Small intestine (tissue), 7 donors: Measurements from ENCODE around the gene GABPA. TPM values are rescaled to one million over a fixed set of nuclear protein-coding genes. Genes with fewer than 3 reads are reported as not detected.

Source experiments
- DNase-seq, 2 donors: peaks; one replicate each; pipeline versions ENCODE4 v3.0.0 to v3.0.0-alpha.2; 2013
- FAIRE-seq: peaks from 2 replicates; lab custom pipeline; 2012; peaks lifted over from hg19 to GRCh38; lab: Jason Lieb, UNC
- H3K27ac ChIP-seq, 3 donors: one replicate each; pipeline ENCODE4 v1.5.1; 2013; ENCODE audit warnings: low read length in 2 of 3, mild to moderate bottlenecking in 2 of 3, control low read depth in 1 of 3, inconsistent platforms in 1 of 3, low read depth in 1 of 3, moderate library complexity in 1 of 3
- H3K27me3 ChIP-seq, 3 donors: one replicate each; pipeline ENCODE4 v1.6.1; 2013; ENCODE audit warnings: low read length in 3 of 3, inconsistent platforms in 1 of 3; ENCODE audit not compliant: control insufficient read depth in 3 of 3, insufficient read depth in 3 of 3
- H3K36me3 ChIP-seq, 3 donors: one replicate each; pipeline ENCODE4 v1.6.1; 2013; ENCODE audit warnings: low read length in 3 of 3, inconsistent platforms in 1 of 3, low read depth in 1 of 3, mild to moderate bottlenecking in 1 of 3, moderate library complexity in 1 of 3; ENCODE audit not compliant: control insufficient read depth in 3 of 3, insufficient read depth in 2 of 3
- H3K4me1 ChIP-seq, 3 donors: one replicate each; pipeline ENCODE4 v1.6.1; 2013; ENCODE audit warnings: low read length in 2 of 3, inconsistent platforms in 1 of 3, low read depth in 1 of 3, mild to moderate bottlenecking in 1 of 3, moderate library complexity in 1 of 3; ENCODE audit not compliant: control insufficient read depth in 3 of 3, insufficient read depth in 2 of 3
- H3K4me3 ChIP-seq, 3 donors: one replicate each; pipeline ENCODE4 v1.5.1; 2013; ENCODE audit warnings: low read length in 3 of 3, control low read depth in 1 of 3, inconsistent platforms in 1 of 3, low read depth in 1 of 3, mild to moderate bottlenecking in 1 of 3, moderate library complexity in 1 of 3
- H3K9me3 ChIP-seq, 2 donors: one replicate each; pipeline ENCODE4 v1.6.1; 2013; ENCODE audit warnings: low read depth in 1 of 2, low read length in 1 of 2; ENCODE audit not compliant: control insufficient read depth in 2 of 2, insufficient read depth in 1 of 2
- WGBS, 3 donors: extraction: QIAGEN DNeasy Blood & Tissue Kit; methylation state at CpG; one replicate each; pipeline ENCODE4 v1.1.7; 2013; 5-methylcytosine and 5-hydroxymethylcytosine counted together
- polyA plus RNA-seq, 4 donors: library from polyadenylated mRNA; stranded (reverse) in 3 of 4; unstranded in 1 of 4; fragments of 200-250 nt in 3 of 4; fragments of 120-200 nt in 1 of 4; gene quantifications; one replicate each; pipeline versions ENCODE4 v1.2.1 to v1.2.3, GENCODE V29; 2013
- donor health status: healthy with polysubstance abuse.
- donor health status: control.
- donor health status: control.
- donor health status: Bipolar disorder and iron deficiency.
- donor health status: healthy.

GABPA gene
- polyA plus RNA-seq, 4 donors: 10.3 to 24.8 (median 10.7) TPM

GRCh38 chr21:25732091-25732760 is 2.5 kb upstream of the GABPA start:
- Histone ChIP-seq H3K27ac (no peak overlapping the region), H3K36me3 (peaks cover 5 to 18% (median 12%) of the 10 kb centered on the region in 3 donors), H3K27me3 (no peaks in the 10 kb centered on the region), H3K4me3 (no peak overlapping the region), H3K9me3 (no peaks in the 10 kb centered on the region), H3K4me1 (peaks cover 0 to 8% (median 0%) of the 10 kb centered on the region in 3 donors)
- FAIRE-seq (no peak), DNase-seq (no peak)
- 71 to 80% (median 72%) methylated on average over 6 of the region's 6 CpGs for WGBS, 3 donors

DNA sequence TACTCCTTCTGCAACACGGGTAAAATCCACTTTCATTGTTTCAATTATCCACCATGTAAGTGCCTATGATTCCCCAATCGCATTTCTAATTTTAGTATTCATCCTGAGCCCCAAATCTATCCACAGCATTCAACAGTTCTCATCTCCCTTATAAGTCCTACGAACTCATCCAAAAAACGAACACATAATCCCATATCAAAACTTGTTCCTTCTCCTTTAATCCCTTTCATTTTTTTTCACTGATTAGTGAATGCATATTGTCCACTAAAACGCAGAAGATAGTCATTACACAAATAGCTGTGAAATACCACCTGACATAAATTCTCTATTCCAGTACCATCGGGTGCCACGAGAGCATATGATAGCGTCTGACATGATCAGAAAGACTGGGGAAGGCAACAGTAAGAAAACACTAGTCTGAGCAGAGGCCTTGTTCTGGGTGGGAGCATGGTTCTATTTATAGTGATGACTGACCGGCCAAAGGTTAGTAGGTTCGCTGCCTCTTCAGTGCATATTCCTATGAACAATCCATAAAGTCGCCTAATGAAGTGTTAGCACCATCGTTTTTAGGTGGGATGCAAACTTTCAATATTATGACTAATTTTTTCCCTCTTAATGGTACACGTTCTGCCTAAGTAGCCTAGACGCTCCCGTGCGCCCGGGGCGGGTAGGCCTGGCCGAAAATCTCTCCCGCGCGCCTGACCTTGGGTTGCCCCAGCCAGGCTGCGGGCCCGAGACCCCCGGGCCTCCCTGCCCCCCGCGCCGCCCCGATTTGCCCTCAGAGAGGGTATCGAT is 716 bp upstream of the GABPA start:
- Histone ChIP-seq H3K9me3 (no peaks in the 10 kb centered on the region), H3K4me3 (peak overlapping the region; percentile 71 to 90 (median 75)), H3K4me1 (peaks cover 0 to 8% (median 0%) of the 10 kb centered on the region in 3 donors), H3K36me3 (peaks cover 0 to 18% (median 0%) of the 10 kb centered on the region in 3 donors), H3K27ac (peak overlapping the region; percentile 98 to 99 (median 98)), H3K27me3 (no peaks in the 10 kb centered on the region)
- DNase-seq: peak; percentile 71 to 77
- no peak for FAIRE-seq
- 1 to 3% (median 1%) methylated on average over 30 of the region's 30 CpGs for WGBS, 3 donors

DNA sequence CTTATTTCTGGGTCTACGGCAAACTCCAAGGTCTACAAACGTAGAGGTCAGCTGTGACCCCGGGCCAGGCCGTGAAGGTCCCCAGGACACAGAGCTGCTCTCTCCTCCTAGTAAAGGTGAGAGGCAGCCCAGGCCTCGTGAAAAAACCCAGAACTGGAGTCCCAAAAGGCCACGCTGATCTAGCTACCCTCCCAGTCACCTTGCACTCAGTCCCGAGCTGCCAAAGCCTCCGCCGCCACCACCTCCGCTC is 193 bp upstream of the GABPA start:
- no peak for FAIRE-seq
- H3K27ac ChIP-seq: peak overlapping the region; percentile 98 to 99 (median 98)
- H3K36me3 ChIP-seq: peaks cover 0 to 20% (median 0%) of the 10 kb centered on the region in 3 donors

DNA sequence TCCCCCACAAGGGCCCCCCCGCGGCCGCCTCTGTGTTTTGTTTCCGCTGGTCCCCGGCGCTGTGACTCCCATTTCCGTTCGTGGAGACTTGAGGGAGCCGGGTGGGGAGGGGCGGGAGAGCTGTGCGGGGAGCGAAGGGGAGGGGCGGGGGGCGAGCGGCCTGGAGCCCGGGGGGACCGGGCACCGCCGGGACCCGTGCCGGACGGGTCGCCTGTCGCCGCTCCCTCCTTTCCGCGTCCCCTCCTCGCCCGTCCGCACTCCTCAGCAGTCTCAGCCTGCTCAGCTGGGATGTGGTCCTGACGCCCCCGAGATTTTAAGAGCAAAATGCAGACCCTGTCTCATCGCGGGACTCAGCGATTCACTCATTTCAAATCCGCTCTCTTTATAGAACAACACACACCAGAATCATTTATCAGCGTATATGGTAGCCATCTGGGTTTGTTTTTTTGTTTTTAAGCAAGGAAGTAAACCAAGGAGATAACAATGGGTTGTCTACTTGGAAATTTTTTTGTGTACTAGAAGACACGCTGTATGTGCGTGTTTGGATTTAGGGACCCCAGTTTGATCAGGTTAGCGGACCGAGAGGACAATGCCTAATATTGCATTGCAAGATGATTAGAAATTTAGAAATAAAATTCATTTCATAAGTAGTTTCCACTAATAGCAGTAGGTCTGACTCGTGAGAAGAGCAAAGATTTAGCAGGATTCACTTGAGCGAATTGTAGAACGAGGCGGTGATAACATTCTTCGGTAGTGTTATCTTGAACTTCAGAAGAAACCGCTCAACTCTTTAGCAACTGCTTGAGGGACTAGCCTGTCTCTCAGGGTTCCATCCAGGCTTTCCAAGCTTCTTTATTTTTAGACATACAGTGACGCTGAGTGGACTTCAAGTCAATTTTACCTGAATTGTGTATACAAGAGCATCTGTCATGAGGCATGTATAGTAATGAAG is 1.1 kb downstream of the GABPA start:
- DNase-seq (peak; percentile 59 to 70), FAIRE-seq (no peak)
- Histone ChIP-seq H3K36me3 (peaks cover 0 to 14% (median 0%) of the 10 kb centered on the region in 3 donors), H3K27me3 (no peaks in the 10 kb centered on the region), H3K4me3 (peak overlapping the region; percentile 71 to 90 (median 75)), H3K9me3 (no peaks in the 10 kb centered on the region), H3K4me1 (peaks cover 0 to 8% (median 0%) of the 10 kb centered on the region in 3 donors), H3K27ac (peak overlapping the region; percentile 98 to 99 (median 98))
- 1% methylated on average over 30 to 47 of the region's 48 CpGs for WGBS, 3 donors

More for the DNA sequence above, 193 bp upstream of the GABPA start:
- no peaks in the 10 kb centered on the region for H3K9me3 ChIP-seq
- H3K4me3 ChIP-seq: peak overlapping the region; percentile 71 to 90 (median 75)
- peaks cover 0 to 8% (median 0%) of the 10 kb centered on the region in 3 donors for H3K4me1 ChIP-seq
- no peak for DNase-seq
- WGBS, 3 donors: 0% methylated on average over 10 of the region's 10 CpGs
- no peaks in the 10 kb centered on the region for H3K27me3 ChIP-seq

GRCh38 chr21:25737421-25737820 is 2.6 kb downstream of the GABPA start:
- Histone ChIP-seq H3K4me3 (no peak overlapping the region), H3K27ac (no peak overlapping the region), H3K36me3 (peaks cover 0 to 7% (median 0%) of the 10 kb centered on the region in 3 donors), H3K9me3 (no peaks in the 10 kb centered on the region), H3K27me3 (no peaks in the 10 kb centered on the region), H3K4me1 (peaks cover 0 to 6% (median 0%) of the 10 kb centered on the region in 3 donors)
- no peak for FAIRE-seq
- WGBS, 3 donors: 74 to 85% (median 77%) methylated on average over 1 of the region's 1 CpG
- DNase-seq: no peak

DNA sequence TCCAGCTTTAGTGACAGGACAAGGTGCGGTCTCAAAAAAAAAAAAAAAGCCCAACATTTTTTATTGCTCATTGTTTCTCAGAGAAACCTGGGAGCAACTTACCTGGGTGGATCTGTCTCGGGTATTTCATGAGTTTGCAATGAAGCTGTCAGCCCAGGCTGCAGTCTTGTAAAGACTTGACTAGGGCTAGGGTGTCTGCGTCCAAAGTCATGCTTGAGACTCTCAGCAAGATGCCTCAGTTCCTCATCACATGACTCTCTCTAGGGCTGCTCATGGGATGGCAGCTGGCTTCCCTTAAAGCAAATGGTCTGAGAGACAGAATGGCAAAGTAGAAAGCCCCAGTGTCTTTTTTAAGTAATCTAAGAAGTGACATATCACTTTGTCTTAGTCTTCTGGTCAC is 8.1 kb downstream of the GABPA start:
- Histone ChIP-seq H3K4me1 (no peaks in the 10 kb centered on the region), H3K9me3 (no peaks in the 10 kb centered on the region), H3K27ac (no peak overlapping the region), H3K4me3 (no peak overlapping the region), H3K27me3 (no peaks in the 10 kb centered on the region), H3K36me3 (peaks cover 0 to 14% (median 2%) of the 10 kb centered on the region in 3 donors)
- FAIRE-seq (no peak), DNase-seq (no peak)
- WGBS, 3 donors: 91 to 93% (median 93%) methylated on average over 3 of the region's 3 CpGs

- Histone ChIP-seq H3K36me3 (peaks cover 0 to 15% (median 2%) of the 10 kb centered on the region in 3 donors), H3K4me3 (no peak overlapping the region), H3K27me3 (no peaks in the 10 kb centered on the region), H3K27ac (no peak overlapping the region), H3K4me1 (no peaks in the 10 kb centered on the region), H3K9me3 (no peaks in the 10 kb centered on the region)
- 97 to 100% (median 98%) methylated on average over 2 of the region's 2 CpGs for WGBS, 3 donors
- DNase-seq (no peak), FAIRE-seq (no peak)
These were observed 10.1 kb downstream of the GABPA start for GRCh38 chr21:25744854-25745253.

DNA sequence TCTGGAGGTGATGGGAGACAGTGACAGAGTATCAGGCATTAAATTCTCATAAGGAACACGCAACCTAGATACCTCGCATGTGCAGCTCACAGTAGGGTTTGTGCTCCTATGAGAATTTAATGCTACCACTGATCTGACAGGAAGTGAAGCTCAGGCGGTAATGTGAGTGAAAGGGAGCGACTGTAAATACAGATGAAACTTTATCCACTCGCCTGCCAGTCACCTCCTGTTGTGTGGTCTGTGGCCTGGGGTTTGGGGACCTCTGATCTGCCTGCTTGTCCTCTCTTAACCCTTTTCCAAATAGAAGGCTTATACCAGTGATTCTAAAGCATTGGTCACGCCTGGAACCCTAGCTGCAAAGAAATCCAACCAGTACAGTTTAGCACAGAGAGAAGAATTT is 15.3 kb downstream of the GABPA start:
- Histone ChIP-seq H3K9me3 (no peaks in the 10 kb centered on the region), H3K27me3 (no peaks in the 10 kb centered on the region), H3K4me3 (no peak overlapping the region), H3K4me1 (no peaks in the 10 kb centered on the region), H3K36me3 (peaks cover 0 to 20% (median 12%) of the 10 kb centered on the region in 3 donors), H3K27ac (no peak overlapping the region)
- DNase-seq: no peak
- FAIRE-seq: no peak
- 80 to 88% (median 81%) methylated on average over 6 of the region's 6 CpGs for WGBS, 3 donors
